Osteocyte (in vitro differentiated cells): ENCODE measurements around the gene COL27A1. TPM values are rescaled to one million over a fixed set of nuclear protein-coding genes. Genes with fewer than 3 reads are reported as not detected.

Experiments used
- DNase-seq: peaks from one replicate; pipeline ENCODE4 v3.0.0; 2021; ENCODE audit warnings: mixed read lengths; ENCODE audit not compliant: unreplicated experiment; ENCODE audit errors: extremely low spot score
- H3K27ac Mint-ChIP-seq: one replicate; pipeline ENCODE4 v1.8.0; 2021; ENCODE audit warnings: mild to moderate bottlenecking, mixed read lengths; ENCODE audit not compliant: unreplicated experiment
- H3K27me3 Mint-ChIP-seq: one replicate; pipeline ENCODE4 v1.8.0; 2021; ENCODE audit warnings: mixed read lengths; ENCODE audit not compliant: unreplicated experiment
- H3K36me3 Mint-ChIP-seq: one replicate; pipeline ENCODE4 v1.8.0; 2021; ENCODE audit warnings: mixed read lengths; ENCODE audit not compliant: unreplicated experiment
- H3K4me1 Mint-ChIP-seq: one replicate; pipeline ENCODE4 v1.8.0; 2021; ENCODE audit warnings: mixed read lengths; ENCODE audit not compliant: unreplicated experiment
- H3K4me3 Mint-ChIP-seq: one replicate; pipeline ENCODE4 v1.8.0; 2021; ENCODE audit warnings: mild to moderate bottlenecking, moderate library complexity, mixed read lengths; ENCODE audit not compliant: unreplicated experiment
- H3K9me3 Mint-ChIP-seq: one replicate; pipeline ENCODE4 v1.8.0; 2021; ENCODE audit warnings: mixed read lengths; ENCODE audit not compliant: unreplicated experiment
- total RNA-seq: library from RNA; stranded (reverse); gene quantifications from 2 replicates; pipeline ENCODE4 v1.2.1, GENCODE V29; 2021
- TF ChIP-seq, protein P1 (sequence below): fragments of 200-600 bp; sonication (generic); IDR thresholded peaks from 2 replicates; pipeline ENCODE4 v1.5.0; 2021; ENCODE audit warnings: antibody characterized with exemption, mild to moderate bottlenecking, moderate library complexity

COL27A1 gene
- total RNA-seq, 1 donor from 2014 or later: 44.4 TPM

DNA sequence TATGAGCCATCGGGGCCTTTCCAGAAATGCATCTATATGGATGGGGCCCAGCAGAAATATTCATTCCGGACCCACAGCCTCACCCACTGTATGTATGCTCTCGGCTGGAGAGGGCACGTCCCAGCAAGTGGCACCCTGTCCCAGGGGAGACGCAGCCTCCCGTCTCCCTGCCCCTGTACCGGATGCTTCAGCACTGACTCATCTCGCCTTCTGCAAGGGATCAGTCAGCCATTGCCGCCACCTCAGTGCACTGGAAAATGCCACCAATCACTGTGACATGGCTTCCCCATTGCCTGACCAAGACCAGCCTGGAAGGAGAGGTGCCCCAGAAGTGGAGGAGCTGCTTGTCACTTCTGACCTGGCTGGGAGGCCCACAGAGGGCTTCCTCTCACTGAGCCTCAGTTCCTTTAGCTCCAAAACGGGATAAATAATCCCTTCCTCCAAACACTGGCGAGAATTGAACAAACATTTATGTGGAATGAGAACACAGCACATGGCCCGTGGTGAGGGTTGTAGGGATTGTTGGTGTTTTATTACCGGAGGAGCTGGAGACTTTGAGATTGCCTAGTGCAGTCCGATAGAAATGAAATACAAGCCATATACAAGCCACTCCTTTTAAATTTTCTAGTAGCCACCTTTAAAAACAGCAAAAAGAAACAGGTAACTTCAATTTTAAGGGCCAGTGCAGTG, 123.7 kb downstream of the COL27A1 start:
- Mint-ChIP-seq H3K4me3 (no peak overlapping the region), H3K9me3 (no peaks in the 10 kb centered on the region), H3K36me3 (peaks cover 9% of the 10 kb centered on the region), H3K27me3 (no peaks in the 10 kb centered on the region), H3K4me1 (peaks cover 46% of the 10 kb centered on the region), H3K27ac (peak overlapping the region; percentile 2)
- TF ChIP-seq, protein P1, sequence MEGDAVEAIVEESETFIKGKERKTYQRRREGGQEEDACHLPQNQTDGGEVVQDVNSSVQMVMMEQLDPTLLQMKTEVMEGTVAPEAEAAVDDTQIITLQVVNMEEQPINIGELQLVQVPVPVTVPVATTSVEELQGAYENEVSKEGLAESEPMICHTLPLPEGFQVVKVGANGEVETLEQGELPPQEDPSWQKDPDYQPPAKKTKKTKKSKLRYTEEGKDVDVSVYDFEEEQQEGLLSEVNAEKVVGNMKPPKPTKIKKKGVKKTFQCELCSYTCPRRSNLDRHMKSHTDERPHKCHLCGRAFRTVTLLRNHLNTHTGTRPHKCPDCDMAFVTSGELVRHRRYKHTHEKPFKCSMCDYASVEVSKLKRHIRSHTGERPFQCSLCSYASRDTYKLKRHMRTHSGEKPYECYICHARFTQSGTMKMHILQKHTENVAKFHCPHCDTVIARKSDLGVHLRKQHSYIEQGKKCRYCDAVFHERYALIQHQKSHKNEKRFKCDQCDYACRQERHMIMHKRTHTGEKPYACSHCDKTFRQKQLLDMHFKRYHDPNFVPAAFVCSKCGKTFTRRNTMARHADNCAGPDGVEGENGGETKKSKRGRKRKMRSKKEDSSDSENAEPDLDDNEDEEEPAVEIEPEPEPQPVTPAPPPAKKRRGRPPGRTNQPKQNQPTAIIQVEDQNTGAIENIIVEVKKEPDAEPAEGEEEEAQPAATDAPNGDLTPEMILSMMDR: no peak
- DNase-seq: no peak

GRCh38 chr9:114279693-114280092, 124.4 kb downstream of the COL27A1 start:
- TF ChIP-seq, protein P1: no peak
- no peak for DNase-seq
- Mint-ChIP-seq H3K9me3 (no peaks in the 10 kb centered on the region), H3K4me1 (peaks cover 47% of the 10 kb centered on the region), H3K27me3 (no peaks in the 10 kb centered on the region), H3K27ac (no peak overlapping the region), H3K4me3 (no peak overlapping the region), H3K36me3 (peaks cover 11% of the 10 kb centered on the region)

DNA sequence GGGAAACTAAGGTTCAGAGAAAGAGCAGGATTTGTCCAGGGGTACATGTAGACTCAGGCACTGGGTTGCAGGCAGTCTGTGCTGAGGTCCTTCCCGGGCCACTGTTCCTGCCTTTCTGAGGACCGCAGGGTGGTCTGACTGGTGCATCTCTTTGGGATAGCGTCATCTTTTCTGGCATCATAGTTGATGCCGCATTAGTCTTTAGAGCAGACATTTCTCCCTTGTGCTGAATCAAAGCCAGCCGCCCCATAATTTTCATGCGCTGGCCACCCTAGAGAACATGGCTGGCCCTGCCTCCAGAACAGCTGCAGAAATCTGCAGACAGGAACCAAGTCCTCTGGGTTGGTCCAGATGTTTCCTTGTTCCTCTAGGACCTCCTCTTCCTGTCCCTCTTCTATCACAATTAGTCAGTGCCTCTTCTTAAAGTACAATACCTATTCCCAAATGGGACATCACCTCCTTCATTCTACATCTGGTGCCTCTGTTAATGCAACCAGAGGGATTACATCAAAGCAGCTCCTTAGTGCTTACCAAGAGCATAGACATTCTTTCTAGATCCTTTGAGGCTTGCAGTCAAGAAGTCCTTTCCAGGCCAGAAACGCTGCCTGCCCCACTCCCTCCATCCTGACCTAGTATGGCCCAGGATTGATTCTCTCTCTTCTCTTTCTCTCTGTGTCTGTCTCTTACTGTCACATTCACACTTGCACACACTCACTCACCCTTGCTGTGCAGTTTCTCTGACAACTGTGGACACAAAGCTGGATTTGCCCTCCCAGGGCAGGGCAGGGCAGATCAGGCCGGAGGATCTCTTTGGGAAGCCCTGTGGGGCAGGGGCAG, 125.5 kb downstream of the COL27A1 start:
- no peak for DNase-seq
- TF ChIP-seq, protein P1: no peak
- no peaks in the 10 kb centered on the region for H3K27me3 Mint-ChIP-seq
- H3K27ac Mint-ChIP-seq: no peak overlapping the region
- H3K36me3 Mint-ChIP-seq: peaks cover 14% of the 10 kb centered on the region
- H3K4me3 Mint-ChIP-seq: no peak overlapping the region
- no peaks in the 10 kb centered on the region for H3K9me3 Mint-ChIP-seq
- peaks cover 58% of the 10 kb centered on the region for H3K4me1 Mint-ChIP-seq

DNA sequence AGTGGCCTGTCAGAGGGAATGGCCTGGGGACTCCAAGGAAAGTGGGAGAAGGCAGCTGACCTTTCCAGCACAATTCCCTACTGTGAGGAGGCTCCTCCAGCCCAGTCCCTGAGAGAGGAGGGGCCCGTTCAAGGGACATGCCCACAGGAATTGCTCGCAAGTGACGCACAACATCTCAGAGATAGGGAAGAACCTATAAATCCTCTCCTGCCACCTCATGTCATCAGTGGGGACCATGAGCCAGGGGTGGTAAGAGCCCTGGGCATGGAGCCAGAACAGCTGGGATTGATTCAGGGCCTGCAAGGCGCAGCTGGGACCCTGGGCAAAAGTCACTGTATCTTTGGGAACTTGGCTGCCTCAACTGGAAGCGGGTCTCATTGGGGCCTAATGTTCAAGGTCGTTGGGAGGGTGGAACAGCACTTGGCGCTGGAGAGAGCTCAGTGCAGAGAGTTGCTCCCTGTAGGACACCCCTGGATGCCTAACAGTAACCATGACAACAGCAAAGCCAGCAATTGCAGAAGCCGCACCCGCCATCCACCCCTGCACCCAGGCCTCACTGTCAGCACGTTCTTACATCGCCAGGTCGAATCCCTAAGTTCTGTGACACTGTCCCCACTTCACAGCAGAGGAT, 126.3 kb downstream of the COL27A1 start:
- H3K4me1 Mint-ChIP-seq: peaks cover 62% of the 10 kb centered on the region
- no peak overlapping the region for H3K27ac Mint-ChIP-seq
- TF ChIP-seq, protein P1: no peak
- no peaks in the 10 kb centered on the region for H3K27me3 Mint-ChIP-seq
- DNase-seq: no peak
- H3K4me3 Mint-ChIP-seq: no peak overlapping the region
- peaks cover 12% of the 10 kb centered on the region for H3K36me3 Mint-ChIP-seq
- no peaks in the 10 kb centered on the region for H3K9me3 Mint-ChIP-seq

DNA sequence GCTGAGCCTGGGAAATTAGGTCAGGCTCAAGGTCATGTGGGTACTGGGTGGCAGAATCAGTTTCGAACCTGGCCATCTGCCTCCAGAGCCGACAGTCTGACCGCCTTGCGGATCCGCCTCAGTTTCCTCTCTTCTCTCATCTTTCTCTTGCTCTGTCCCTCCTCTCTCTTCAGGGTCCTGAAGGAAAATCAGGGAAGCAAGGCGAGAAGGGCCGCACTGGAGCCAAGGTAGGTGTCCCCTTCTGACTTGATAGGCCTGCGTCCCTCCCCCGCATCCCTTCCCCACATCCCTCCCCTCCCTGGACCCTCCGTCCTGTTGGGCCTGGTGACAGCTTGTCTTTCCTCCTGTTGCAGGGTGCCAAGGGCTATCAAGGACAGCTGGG, 126.8 kb downstream of the COL27A1 start:
- peaks cover 64% of the 10 kb centered on the region for H3K4me1 Mint-ChIP-seq
- no peak for DNase-seq
- H3K27me3 Mint-ChIP-seq: no peaks in the 10 kb centered on the region
- H3K27ac Mint-ChIP-seq: no peak overlapping the region
- H3K4me3 Mint-ChIP-seq: no peak overlapping the region
- TF ChIP-seq, protein P1: no peak
- H3K9me3 Mint-ChIP-seq: no peaks in the 10 kb centered on the region
- H3K36me3 Mint-ChIP-seq: peaks cover 12% of the 10 kb centered on the region
